Lower leg skin (tissue), 4 donors: Measurements from ENCODE around the gene PTGDR2. TPM values are rescaled to one million over a fixed set of nuclear protein-coding genes. Genes with fewer than 3 reads are reported as not detected.

Experiments used
- DNase-seq, 2 donors: peaks; one replicate each; pipeline ENCODE4 v3.0.0-alpha.2; 2019; ENCODE audit warnings: low spot score in 2 of 2
- H3K4me3 ChIP-seq: fragments of 200-600 bp; sonication (generic); 2 replicates; pipeline ENCODE4 v1.5.1; 2017; ENCODE audit warnings: mild to moderate bottlenecking, low read depth; ENCODE audit not compliant: poor library complexity, severe bottlenecking
- POLR2A ChIP-seq, 2 donors: fragments of 450-650 bp; IDR thresholded peaks; one replicate each; pipeline ENCODE4 v1.6.1; 2016 to 2017; ENCODE audit warnings: antibody characterized with exemption in 2 of 2, mild to moderate bottlenecking in 1 of 2, moderate library complexity in 1 of 2
- WGBS, 2 donors: methylation state at CpG; one replicate each; pipeline ENCODE4 v1.1.5; 2018; 5-methylcytosine and 5-hydroxymethylcytosine counted together
- intact Hi-C: fragments of 100-400 bp; cut with DNase I; formaldehyde crosslinking; loops from one replicate; pipeline ENCODE4 v1.15.0; 2023; ENCODE audit warnings: low total_unique reads
- total RNA-seq, 4 donors: library from RNA; depleted of rRNA; stranded (reverse); fragments of >200 nt; gene quantifications; one replicate each; pipeline ENCODE4 v1.1.0, GENCODE V29; 2016
- TF ChIP-seq, protein P1 (sequence below), 3 donors: fragments of 450-650 bp; IDR thresholded peaks; one replicate each; pipeline ENCODE4 v1.5.1; 2016; ENCODE audit warnings: antibody characterized with exemption in 3 of 3, mild to moderate bottlenecking in 3 of 3, moderate library complexity in 2 of 3

PTGDR2 gene
- total RNA-seq, 4 donors from 2014 or later = 0.13 to 0.64 (median 0.32) TPM

DNA sequence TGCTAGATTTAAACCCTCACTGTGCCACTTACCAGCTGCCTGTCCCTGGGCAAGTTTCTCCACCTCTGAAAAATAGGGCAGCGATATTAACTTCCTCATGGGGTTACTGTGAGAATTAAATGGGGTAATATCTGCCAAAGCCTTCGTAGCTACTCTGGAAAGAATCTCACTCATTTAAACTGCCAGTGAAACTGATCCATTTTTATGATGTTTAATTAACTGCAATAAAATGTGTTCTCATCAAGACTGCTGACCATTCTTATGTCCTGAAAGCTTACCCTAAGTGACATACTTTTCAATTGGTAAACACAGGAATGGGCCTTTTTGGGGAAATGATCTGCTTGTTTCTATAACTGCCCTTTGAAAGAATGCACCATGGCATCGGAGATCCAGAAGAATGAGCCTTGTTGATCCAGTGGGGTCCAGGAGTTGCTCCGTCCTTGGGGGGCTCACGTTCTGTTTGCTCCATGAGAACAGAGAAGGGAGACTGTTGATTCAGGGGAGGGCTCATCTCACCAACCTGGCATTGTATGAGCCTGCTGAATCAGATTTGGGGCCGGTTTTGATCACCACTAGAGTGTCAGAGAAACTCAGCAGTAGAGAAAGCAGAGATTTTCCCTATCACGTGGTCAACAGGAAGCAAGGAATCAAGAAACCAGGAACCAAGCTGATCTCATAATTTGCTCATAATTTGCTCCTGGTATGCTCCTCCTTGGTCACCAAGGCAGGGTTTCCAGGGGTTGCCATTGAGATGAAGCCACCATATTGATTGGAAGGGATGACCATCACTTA, 20.8 kb downstream of the PTGDR2 start:
- intact Hi-C loops = loop anchor here (5.0 kb wide), 1 partner anchor 67 kb away; no protein-coding TSS in a partner anchor
- WGBS, 2 donors = 64 to 70% methylated on average over 7 of the region's 7 CpGs
- DNase-seq = no peak
- TF ChIP-seq POLR2A (IDR thresholded peaks at IDR 0.05) = no peak
- TF ChIP-seq, protein P1, sequence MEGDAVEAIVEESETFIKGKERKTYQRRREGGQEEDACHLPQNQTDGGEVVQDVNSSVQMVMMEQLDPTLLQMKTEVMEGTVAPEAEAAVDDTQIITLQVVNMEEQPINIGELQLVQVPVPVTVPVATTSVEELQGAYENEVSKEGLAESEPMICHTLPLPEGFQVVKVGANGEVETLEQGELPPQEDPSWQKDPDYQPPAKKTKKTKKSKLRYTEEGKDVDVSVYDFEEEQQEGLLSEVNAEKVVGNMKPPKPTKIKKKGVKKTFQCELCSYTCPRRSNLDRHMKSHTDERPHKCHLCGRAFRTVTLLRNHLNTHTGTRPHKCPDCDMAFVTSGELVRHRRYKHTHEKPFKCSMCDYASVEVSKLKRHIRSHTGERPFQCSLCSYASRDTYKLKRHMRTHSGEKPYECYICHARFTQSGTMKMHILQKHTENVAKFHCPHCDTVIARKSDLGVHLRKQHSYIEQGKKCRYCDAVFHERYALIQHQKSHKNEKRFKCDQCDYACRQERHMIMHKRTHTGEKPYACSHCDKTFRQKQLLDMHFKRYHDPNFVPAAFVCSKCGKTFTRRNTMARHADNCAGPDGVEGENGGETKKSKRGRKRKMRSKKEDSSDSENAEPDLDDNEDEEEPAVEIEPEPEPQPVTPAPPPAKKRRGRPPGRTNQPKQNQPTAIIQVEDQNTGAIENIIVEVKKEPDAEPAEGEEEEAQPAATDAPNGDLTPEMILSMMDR (IDR thresholded peaks at IDR 0.05) = no peak
- H3K4me3 ChIP-seq = no peak overlapping the region

- WGBS, 2 donors = 32 to 34% methylated on average over 7 of the region's 7 CpGs
- no peak for DNase-seq
- intact Hi-C loops = loop anchor here (5.0 kb wide), 1 partner anchor 71 kb away; no protein-coding TSS in a partner anchor
- TF ChIP-seq, protein P1 (IDR thresholded peaks at IDR 0.05) = no peak
- no peak for TF ChIP-seq POLR2A (IDR thresholded peaks at IDR 0.05)
- no peak overlapping the region for H3K4me3 ChIP-seq
These were observed 24.2 kb downstream of the PTGDR2 start for GRCh38 chr11:60831501-60832079.

DNA sequence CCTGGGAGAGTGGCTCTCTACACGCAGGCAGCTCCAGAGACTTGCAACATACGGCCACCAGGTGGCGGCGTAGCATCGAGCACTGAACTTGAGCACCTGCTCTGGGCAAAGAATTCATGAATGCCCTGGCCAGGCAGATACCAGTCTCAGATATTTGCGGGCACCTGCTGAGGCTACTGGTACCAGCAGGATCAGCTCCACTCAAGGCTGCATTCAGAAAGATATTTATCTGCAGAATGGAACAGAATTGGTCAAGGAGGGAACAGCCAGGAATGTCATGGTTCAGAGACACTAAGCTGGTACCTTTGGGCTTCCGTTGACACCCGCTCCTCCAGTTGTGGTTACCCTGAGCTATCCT, 24.6 kb downstream of the PTGDR2 start:
- intact Hi-C loops = loop anchor here (5.0 kb wide), 1 partner anchor 71 kb away; no protein-coding TSS in a partner anchor
- WGBS, 2 donors = 7 to 9% methylated on average over 8 of the region's 8 CpGs

DNA sequence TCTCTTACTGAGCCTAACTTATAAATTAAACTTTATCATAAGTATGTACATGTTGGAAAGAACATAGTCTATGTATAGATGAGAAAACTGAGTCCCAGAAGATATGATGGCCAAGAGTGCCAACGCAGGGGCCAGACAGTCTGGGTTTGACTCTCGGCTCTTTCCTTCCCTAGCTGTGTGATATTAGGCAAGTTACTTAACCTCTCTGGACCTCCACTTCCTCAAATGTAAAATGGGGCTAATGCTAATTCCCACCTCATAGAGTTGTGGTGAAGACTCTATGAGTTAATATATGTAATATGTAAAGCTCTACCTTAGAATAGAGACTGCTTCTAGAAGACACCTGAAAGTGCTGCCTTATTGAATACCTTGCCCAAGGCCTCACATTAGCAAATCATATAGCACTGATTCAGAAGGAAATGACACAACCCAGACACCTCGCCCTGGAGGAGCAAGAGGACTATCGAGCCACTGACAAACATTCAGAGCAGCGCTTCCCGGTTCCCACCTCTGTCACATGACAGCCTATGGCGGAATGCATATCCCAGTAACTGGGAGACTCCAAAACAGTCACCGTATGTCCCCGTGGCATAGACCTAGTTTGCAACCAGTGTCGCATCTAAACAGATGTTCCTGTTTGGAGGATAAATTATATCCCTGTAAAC, 25.1 kb downstream of the PTGDR2 start:
- H3K4me3 ChIP-seq = no peak overlapping the region
- intact Hi-C loops = loop anchor here (5.0 kb wide), 1 partner anchor 72 kb away; no protein-coding TSS in a partner anchor
- WGBS, 2 donors = 23 to 45% methylated on average over 10 of the region's 10 CpGs
- no peak for DNase-seq
- TF ChIP-seq, protein P1 (IDR thresholded peaks at IDR 0.05) = no peak
- TF ChIP-seq POLR2A (IDR thresholded peaks at IDR 0.05) = no peak

More for the DNA sequence above, 24.6 kb downstream of the PTGDR2 start:
- TF ChIP-seq, protein P1 (IDR thresholded peaks at IDR 0.05) = peak in 1 of 3 donors; percentile 59
- no peak for TF ChIP-seq POLR2A (IDR thresholded peaks at IDR 0.05)
- no peak overlapping the region for H3K4me3 ChIP-seq
- DNase-seq = peak; percentile 72 to 96

DNA sequence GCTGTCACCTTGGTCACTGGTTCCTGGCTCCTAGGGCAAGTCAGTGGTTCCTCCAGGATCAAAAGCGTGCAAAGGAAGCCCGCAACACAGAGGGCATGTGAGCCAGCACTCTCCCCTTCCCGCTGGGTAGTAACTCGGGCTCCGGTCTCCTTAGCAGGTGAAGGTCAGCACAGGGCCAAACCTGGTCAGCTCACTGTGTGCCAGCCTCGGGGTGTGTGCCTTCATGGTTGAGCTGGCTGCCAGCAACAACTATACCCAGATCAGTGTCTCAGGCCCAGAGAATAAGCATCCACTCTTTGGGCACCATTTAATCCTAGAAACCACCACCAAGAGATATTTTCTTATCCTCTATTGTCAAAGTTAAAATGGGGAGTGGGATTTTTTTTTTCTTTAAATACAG, 30.0 kb downstream of the PTGDR2 start:
- no peak for DNase-seq
- H3K4me3 ChIP-seq = no peak overlapping the region
- 73 to 93% methylated on average over 6 of the region's 6 CpGs for WGBS, 2 donors
- intact Hi-C loops = loop anchor here (10.0 kb wide), 1 partner anchor 359 kb away; no protein-coding TSS in a partner anchor
- TF ChIP-seq POLR2A (IDR thresholded peaks at IDR 0.05) = no peak
- TF ChIP-seq, protein P1 (IDR thresholded peaks at IDR 0.05) = no peak
